K562 (cell line): ENCODE data around the gene WDR90. TPM values are rescaled to one million over a fixed set of nuclear protein-coding genes. Genes with fewer than 3 reads are reported as not detected.
A peak's percentile ranks its signal among the peaks of the same experiment; 100 is the strongest.

Experiments used
- ATAC-seq: fragments of 200-7000 bp; cut with Tn5 transposase; 3 replicates; pipeline ENCODE4 v1.9.1; 2020; ENCODE audit warnings: moderate library complexity
- BruUV-seq: library from RNA; stranded (reverse); fragments of 400-500 nt; replicated peaks from 2 replicates; lab custom pipeline; 2021; lab: Mats Ljungman, UMichigan
- CTCF ChIA-PET: fragments of 300-600 bp; formaldehyde crosslinking; extraction: SDS; loops from one replicate; lab custom pipeline; 2021; ENCODE audit warnings: low intra/inter-chr PET ratio; lab: Yijun Ruan, JAX
- POLR2A ChIA-PET: fragments of 300-600, 350-650 bp; sonication (Branson Sonifier 250); formaldehyde crosslinking; extraction: SDS; loops from one replicate; lab custom pipeline; 2021; ENCODE audit warnings: antibody characterized with exemption, inconsistent platforms; lab: Yijun Ruan, JAX
- DNase-seq, 4 experiments: peaks; one replicate each; pipeline versions ENCODE4 v3.0.0 to v3.0.0-alpha.2; 2011 to 2018; ENCODE audit warnings: low spot score in 3 of 4, mixed read lengths in 3 of 4; ENCODE audit errors: extremely low read depth in 1 of 4
- FAIRE-seq: peaks from 2 replicates; lab custom pipeline; 2011; peaks lifted over from hg19 to GRCh38; lab: Jason Lieb, UNC
- H2AFZ ChIP-seq: 2 replicates; pipeline ENCODE4 v1.6.0; 2011; ENCODE audit warnings: low read depth, low read length, control low read depth, inconsistent platforms
- H3K27ac ChIP-seq: fragments of 200-600 bp; 3 replicates; pipeline ENCODE4 v1.8.0; 2011; ENCODE audit warnings: low read depth, mild to moderate bottlenecking, control low read depth, inconsistent platforms, low read length, moderate library complexity, mixed read lengths; ENCODE audit errors: extremely low read depth
- H3K27me3 ChIP-seq, 2 experiments: fragments of 300-600 bp in 1 of 2; 2 replicates in 1 of 2; 3 replicates in 1 of 2; pipeline versions ENCODE4 v1.6.0 to v1.8.0; 2011; ENCODE audit warnings: inconsistent platforms in 2 of 2, low read length in 2 of 2, mild to moderate bottlenecking in 1 of 2, mixed read lengths in 1 of 2, moderate library complexity in 1 of 2; ENCODE audit not compliant: control insufficient read depth in 2 of 2, insufficient read depth in 2 of 2
- H3K36me3 ChIP-seq: fragments of 300-600 bp; 3 replicates; pipeline ENCODE4 v1.8.0; 2011; ENCODE audit warnings: mild to moderate bottlenecking, low read length, inconsistent platforms; ENCODE audit not compliant: control insufficient read depth, insufficient read depth
- H3K4me1 ChIP-seq, 2 experiments: fragments of 200-600 bp in 1 of 2; replicated peaks in 1 of 2; 2 replicates in 1 of 2; 3 replicates in 1 of 2; pipeline versions ENCODE4 v1.5.1 to v1.8.0; 2011; ENCODE audit warnings: inconsistent platforms in 2 of 2, low read length in 2 of 2, mild to moderate bottlenecking in 1 of 2, mixed read lengths in 1 of 2, moderate library complexity in 1 of 2; ENCODE audit not compliant: control insufficient read depth in 2 of 2, insufficient read depth in 2 of 2
- H3K4me2 ChIP-seq: 2 replicates; pipeline ENCODE4 v1.6.1; 2011; ENCODE audit warnings: low read length, control low read depth, inconsistent platforms, mixed read lengths; ENCODE audit not compliant: insufficient read depth
- H3K4me3 ChIP-seq: fragments of 200-600 bp; sonication (generic), shearing (Covaris generic); 2 replicates; pipeline ENCODE4 v1.5.1; 2016; ENCODE audit warnings: control low read depth, inconsistent platforms
- H3K79me2 ChIP-seq: fragments of 200-600 bp; 3 replicates; pipeline ENCODE4 v1.8.0; 2011; ENCODE audit warnings: low read length, inconsistent platforms; ENCODE audit not compliant: control insufficient read depth, insufficient read depth
- H3K9ac ChIP-seq, 2 experiments: 2 replicates each; pipeline versions ENCODE4 v1.6.0 to v1.6.1; 2011; ENCODE audit warnings: low read depth in 2 of 2, low read length in 2 of 2, control low read depth in 1 of 2, inconsistent platforms in 1 of 2, mild to moderate bottlenecking in 1 of 2, mixed read lengths in 1 of 2; ENCODE audit not compliant: insufficient read depth in 1 of 2
- H3K9me1 ChIP-seq: one replicate; pipeline ENCODE4 v1.6.0; 2011; ENCODE audit warnings: inconsistent platforms, mild to moderate bottlenecking, low read length, moderate library complexity; ENCODE audit not compliant: control insufficient read depth, insufficient read depth
- H3K9me3 ChIP-seq: replicated peaks from 2 replicates; pipeline ENCODE4 v1.5.1; 2011; ENCODE audit warnings: low read depth, low read length, inconsistent platforms; ENCODE audit not compliant: control insufficient read depth, insufficient read depth
- H4K20me1 ChIP-seq: replicated peaks from 2 replicates; pipeline ENCODE4 v1.6.1; 2011; ENCODE audit warnings: low read length, inconsistent platforms, mixed read lengths; ENCODE audit not compliant: control insufficient read depth, insufficient read depth
- ARID4B ChIP-seq: sonication (generic); formaldehyde crosslinking; IDR thresholded peaks from 2 replicates; pipeline ENCODE4 v1.8.0; 2022; ENCODE audit warnings: mild to moderate bottlenecking, missing genetic modification reagents
- EGR1 ChIP-seq: fragments of 450-650 bp; conservative IDR thresholded peaks from 2 replicates; pipeline ENCODE4 v1.6.1; 2017; ENCODE audit warnings: mild to moderate bottlenecking
- MCM7 ChIP-seq, 2 experiments: fragments of 450-650 bp; IDR thresholded peaks; 2 replicates each; pipeline ENCODE4 v1.6.1; 2016 to 2018
- SAP30 ChIP-seq: fragments of 200-600 bp; sonication (generic); IDR thresholded peaks from 2 replicates; pipeline ENCODE4 v1.6.1; 2012; ENCODE audit warnings: borderline replicate concordance, low read depth, mild to moderate bottlenecking, moderate library complexity, low read length, control low read depth, inconsistent platforms; ENCODE audit not compliant: insufficient read depth, poor library complexity, severe bottlenecking
- TCF3 ChIP-seq: sonication (generic); formaldehyde crosslinking; IDR thresholded peaks from 2 replicates; pipeline ENCODE4 v1.4.0; 2020; ENCODE audit warnings: mild to moderate bottlenecking, missing genetic modification reagents
- ZNF280B ChIP-seq: fragments of 250-450 bp; sonication (Bioruptor Pico); IDR thresholded peaks from 2 replicates; pipeline ENCODE4 v1.5.1; 2021; ENCODE audit warnings: mild to moderate bottlenecking
- ZNF507 ChIP-seq: conservative IDR thresholded peaks from 2 replicates; pipeline ENCODE4 v1.6.1; 2017; ENCODE audit warnings: missing genetic modification characterization, missing compliant biosample characterization
- WGBS: fragments of 100-300 bp; shearing (Covaris generic); methylation state at CpG from one replicate; pipeline ENCODE4 v1.1.6; 2016; ENCODE audit warnings: low coverage, mixed read lengths; ENCODE audit not compliant: insufficient coverage; ENCODE audit errors: missing lambda C conversion rate; 5-methylcytosine and 5-hydroxymethylcytosine counted together
- in situ Hi-C: fragments of 300-500 bp; cut with MboI; formaldehyde crosslinking; loops from 4 replicates; pipeline ENCODE4 v1.15.0; 2018; ENCODE audit warnings: inconsistent platforms, mixed read lengths
- intact Hi-C: fragments of 100-400 bp; cut with micrococcal nuclease; formaldehyde crosslinking; loops from 2 replicates; pipeline ENCODE4 v1.14.2; 2022
- polyA plus RNA-seq, 8 experiments: library from polyadenylated mRNA; depleted of rRNA in 4 of 8; stranded (reverse) in 5 of 8; unstranded in 3 of 8; fragments of >200 nt; fragmentation: Nextera tagmentation in 2 of 8; fragmentation: Illumina TruSeq in 1 of 8; extraction: Ambion mirVana in 2 of 8; extraction: Trizol in 1 of 8; gene quantifications; 2 replicates each; pipeline versions ENCODE4 v1.2.1 to v1.2.3, GENCODE V29; 2011 to 2014; ENCODE audit warnings: inconsistent platforms in 1 of 8, missing spikeins in 1 of 8
- total RNA-seq, 7 experiments: library from RNA; depleted of rRNA in 6 of 7; stranded (reverse); fragments of >200 nt in 6 of 7; fragmentation: Illumina TruSeq in 2 of 7; extraction: Trizol in 2 of 7; gene quantifications; 2 replicates each; pipeline versions ENCODE4 v1.2.1 to v1.2.3, GENCODE V29; 2011 to 2021; ENCODE audit warnings: low replicate concordance in 1 of 7

Gene WDR90
- total and polyA plus RNA-seq, 9 of the 15 experiments (the other 6 are each of a cell fraction or from before 2014, with no cell fraction given): 0.44 to 12.6 (median 3.3) TPM

DNA sequence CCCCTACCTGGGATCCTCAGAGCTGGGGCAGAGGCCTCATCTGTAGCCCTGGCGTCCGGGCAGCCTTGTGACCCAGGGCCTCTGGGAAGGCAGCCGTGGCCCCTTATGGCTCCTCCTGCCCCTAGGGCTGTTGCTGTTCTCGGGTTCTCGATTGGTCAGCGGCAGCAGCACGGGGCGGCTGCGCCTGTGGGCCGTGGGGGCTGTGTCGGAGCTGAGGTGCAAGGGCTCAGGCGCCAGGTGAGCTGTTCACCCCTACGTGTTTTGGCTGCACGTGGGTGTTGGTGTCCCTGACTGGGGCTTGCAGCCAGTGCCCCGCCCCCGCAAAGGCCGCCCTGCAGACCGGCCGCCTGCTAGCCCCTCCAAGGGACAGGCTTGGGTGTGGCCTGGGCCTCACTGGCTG, 12.9 kb downstream of the WDR90 start:
- Histone ChIP-seq H3K79me2 (no peaks in the 10 kb centered on the region; the same call in 2 of the 3 replicates), H3K27me3 (no peaks in the 10 kb centered on the region), H3K4me1 (peaks cover 2 to 92% of the 10 kb centered on the region in 2 experiments; a peak in 4 of 5 replicates), H3K36me3 (no peaks in the 10 kb centered on the region), H3K4me3 (no peak overlapping the region), H3K4me2 (no peak overlapping the region), H3K9me3 (no peaks in the 10 kb centered on the region), H3K9ac (peak overlapping the region in 1 of 2 experiments; percentile 95; a peak in 2 of 4 replicates), H4K20me1 (no peaks in the 10 kb centered on the region), H3K9me1 (no peaks in the 10 kb centered on the region), H3K27ac (no peak overlapping the region), H2AFZ (no peak overlapping the region)
- in situ Hi-C loops (no loop called here), intact Hi-C loops (loop anchor here (10.0 kb wide), 1 partner anchor 267 kb away; the partner anchor contains the start of gene NME4)
- ChIA-PET POLR2A (interaction anchor here (0.6 kb wide), 1 partner anchor 18 kb away, joined by 3 read pairs; the partner anchor contains the start of gene STUB1), CTCF (no interaction called here)
- 76% methylated on average over 15 of the region's 19 CpGs for WGBS
- BruUV-seq: no TSS peak
- FAIRE-seq (no peak), ATAC-seq (no peak), DNase-seq (no peak)
- TF ChIP-seq EGR1: 0 out of 2 replicates have a peak, but pooled peaks have one; percentile 35
- no peak for TF ChIP-seq MCM7 (IDR thresholded peaks at IDR 0.05)

- ChIA-PET CTCF (no interaction called here), POLR2A (no interaction called here)
- in situ Hi-C loops: no loop called here
- no peak for DNase-seq
- FAIRE-seq: no peak
- no peaks in the 10 kb centered on the region for H4K20me1 ChIP-seq
- peak overlapping the region in 1 of 2 experiments; percentile 95; a peak in 2 of 4 replicates for H3K9ac ChIP-seq
- no peak overlapping the region for H2AFZ ChIP-seq
- H3K4me2 ChIP-seq: no peak overlapping the region
- H3K9me1 ChIP-seq: no peaks in the 10 kb centered on the region
- no peak overlapping the region for H3K4me3 ChIP-seq
- ATAC-seq: no peak
- no TSS peak for BruUV-seq
- no peaks in the 10 kb centered on the region for H3K36me3 ChIP-seq
- no peak overlapping the region for H3K27ac ChIP-seq
- 90% methylated on average over 21 of the region's 21 CpGs for WGBS
- H3K9me3 ChIP-seq: no peaks in the 10 kb centered on the region
- H3K27me3 ChIP-seq: no peaks in the 10 kb centered on the region
- intact Hi-C loops: loop anchor here (10.0 kb wide), 1 partner anchor 268 kb away; the partner anchor contains the start of gene NME4
- H3K79me2 ChIP-seq: no peaks in the 10 kb centered on the region; the same call in 2 of the 3 replicates
- TF ChIP-seq SAP30: no peak
- TF ChIP-seq ARID4B (CRISPR knock-in tag): no peak
- TF ChIP-seq ZNF280B (CRISPR knock-in tag): no peak
- no peak for TF ChIP-seq ZNF507
- TF ChIP-seq TCF3: no peak
- TF ChIP-seq, all 486 proteins: peak for 0
- H3K4me1 ChIP-seq: peaks cover 5 to 92% of the 10 kb centered on the region in 2 experiments
Measured at GRCh38 chr16:662597-662996, 13.4 kb downstream of the WDR90 start.
